HepG2 (cell line): ENCODE data around the gene HMGCS2. TPM values are rescaled to one million over a fixed set of nuclear protein-coding genes. Genes with fewer than 3 reads are reported as not detected.

Source experiments
- CENPBD1 ChIP-seq: sonication (generic); formaldehyde crosslinking; IDR thresholded peaks from 2 replicates; pipeline ENCODE4 v1.8.0; 2022; ENCODE audit warnings: missing genetic modification reagents, low read depth, mild to moderate bottlenecking, borderline replicate concordance
- CERS6 ChIP-seq: sonication (generic); formaldehyde crosslinking; IDR thresholded peaks from 2 replicates; pipeline ENCODE4 v1.5.0; 2020; ENCODE audit warnings: missing genetic modification reagents
- MBD4 ChIP-seq: IDR thresholded peaks from 2 replicates; pipeline ENCODE4 v1.6.1; 2012; ENCODE audit warnings: low read length, inconsistent platforms, borderline replicate concordance
- NFIC ChIP-seq: IDR thresholded peaks from 2 replicates; pipeline ENCODE4 v1.6.1; 2012; ENCODE audit warnings: mild to moderate bottlenecking, low read length, inconsistent platforms
- PHF20 ChIP-seq: sonication (generic); formaldehyde crosslinking; IDR thresholded peaks from 2 replicates; pipeline ENCODE4 v1.5.0; 2020; ENCODE audit warnings: mild to moderate bottlenecking, missing genetic modification reagents
- PPARG ChIP-seq: conservative IDR thresholded peaks from 2 replicates; pipeline ENCODE4 v1.6.1; 2016; ENCODE audit warnings: missing biosample characterization, missing genetic modification reagents
- TARDBP ChIP-seq: sonication (generic); formaldehyde crosslinking; IDR thresholded peaks from 2 replicates; pipeline ENCODE4 v1.8.0; 2022; ENCODE audit warnings: mild to moderate bottlenecking, missing genetic modification reagents
- U2AF1 ChIP-seq: fragments of 200-400 bp; formaldehyde crosslinking; optimal IDR thresholded peaks from 2 replicates; pipeline ENCODE3; 2017; ENCODE audit warnings: mild to moderate bottlenecking, low read depth, low read length
- UBTF ChIP-seq: sonication (generic); formaldehyde crosslinking; IDR thresholded peaks from 2 replicates; pipeline ENCODE4 v1.4.0; 2020; ENCODE audit warnings: mild to moderate bottlenecking, missing genetic modification reagents
- XRCC5 ChIP-seq: fragments of 200-400 bp; formaldehyde crosslinking; optimal IDR thresholded peaks from 2 replicates; pipeline ENCODE3; 2017; ENCODE audit warnings: mild to moderate bottlenecking, low read length
- ZBTB21 ChIP-seq: sonication (generic); formaldehyde crosslinking; IDR thresholded peaks from 2 replicates; pipeline ENCODE4 v1.4.0; 2020; ENCODE audit warnings: missing genetic modification reagents
- ZBTB26 ChIP-seq: IDR thresholded peaks from 2 replicates; pipeline ENCODE4 v1.6.1; 2016; ENCODE audit warnings: missing compliant biosample characterization, missing genetic modification reagents, borderline replicate concordance
- ZFP82 ChIP-seq: sonication (generic); formaldehyde crosslinking; IDR thresholded peaks from 2 replicates; pipeline ENCODE4 v1.5.1; 2020; ENCODE audit warnings: mild to moderate bottlenecking, missing genetic modification reagents, borderline replicate concordance
- ZNF138 ChIP-seq: sonication (generic); formaldehyde crosslinking; IDR thresholded peaks from 2 replicates; pipeline ENCODE4 v1.5.0; 2020; ENCODE audit warnings: mild to moderate bottlenecking, low read depth, missing genetic modification reagents
- ZNF18 ChIP-seq: sonication (generic); formaldehyde crosslinking; IDR thresholded peaks from 2 replicates; pipeline ENCODE4 v1.8.0; 2022; ENCODE audit warnings: mild to moderate bottlenecking, missing genetic modification reagents; ENCODE audit not compliant: insufficient replicate concordance
- ZNF282 ChIP-seq: fragments of 450-650 bp; IDR thresholded peaks from 2 replicates; pipeline ENCODE4 v1.6.1; 2018; ENCODE audit not compliant: partially characterized antibody
- ZNF317 ChIP-seq: sonication (generic); formaldehyde crosslinking; IDR thresholded peaks from 2 replicates; pipeline ENCODE4 v1.5.0; 2020; ENCODE audit warnings: mild to moderate bottlenecking, missing genetic modification reagents
- ZNF546 ChIP-seq: sonication (generic); formaldehyde crosslinking; conservative IDR thresholded peaks from 2 replicates; pipeline ENCODE4 v1.8.1; 2023; ENCODE audit warnings: mild to moderate bottlenecking, missing genetic modification reagents
- ZNF7 ChIP-seq: IDR thresholded peaks from 2 replicates; pipeline ENCODE4 v1.6.1; 2016; ENCODE audit warnings: missing biosample characterization, missing genetic modification reagents
- ZNF713 ChIP-seq: sonication (generic); formaldehyde crosslinking; IDR thresholded peaks from 2 replicates; pipeline ENCODE4 v1.4.0; 2020; ENCODE audit warnings: mild to moderate bottlenecking, missing genetic modification reagents
- ZXDC ChIP-seq: sonication (generic); formaldehyde crosslinking; IDR thresholded peaks from 2 replicates; pipeline ENCODE4 v1.5.0; 2020; ENCODE audit warnings: mild to moderate bottlenecking, missing genetic modification reagents
- polyA plus RNA-seq, 8 experiments: library from polyadenylated mRNA; depleted of rRNA in 3 of 8; stranded (reverse) in 7 of 8; unstranded in 1 of 8; fragments of >200 nt; fragmentation: Illumina TruSeq in 4 of 8; extraction: Trizol in 4 of 8; gene quantifications; 2 replicates each; pipeline versions ENCODE4 v1.2.1 to v1.2.3, GENCODE V29; 2011 to 2016; ENCODE audit warnings: low read depth in 4 of 8, missing spikeins in 1 of 8, mixed read lengths in 1 of 8; ENCODE audit not compliant: insufficient read depth in 1 of 8
- total RNA-seq, 5 experiments: library from RNA; depleted of rRNA; stranded (reverse); fragments of >200 nt; fragmentation: Illumina TruSeq; extraction: Trizol; gene quantifications; 2 replicates each; pipeline ENCODE4 v1.2.3, GENCODE V29; 2016; ENCODE audit warnings: low read depth in 1 of 5

The HMGCS2 gene
- total and polyA plus RNA-seq, 2 of the 13 experiments (the other 11 are each of a cell fraction or from before 2014, with no cell fraction given) = 0.44 to 1.5 TPM

- no peak for TF ChIP-seq CENPBD1 (CRISPR knock-in tag)
- TF ChIP-seq ZBTB21 = no peak
- TF ChIP-seq XRCC5 = no peak
- TF ChIP-seq ZNF7 (CRISPR knock-in tag) = no peak
- TF ChIP-seq UBTF = no peak
- TF ChIP-seq ZNF713 (CRISPR knock-in tag) = no peak
- TF ChIP-seq ZNF546 (CRISPR knock-in tag) = no peak
- TF ChIP-seq TARDBP = no peak
- TF ChIP-seq NFIC = peak; percentile 69
- no peak for TF ChIP-seq ZBTB26 (CRISPR knock-in tag)
- TF ChIP-seq CERS6 (CRISPR knock-in tag) = no peak
- no peak for TF ChIP-seq PHF20 (CRISPR knock-in tag)
- TF ChIP-seq PPARG = 0 out of 2 replicates have a peak, but pooled peaks have one; percentile 18
- no peak for TF ChIP-seq ZNF18 (CRISPR knock-in tag)
- no peak for TF ChIP-seq ZNF317 (CRISPR knock-in tag)
- no peak for TF ChIP-seq U2AF1
- TF ChIP-seq ZFP82 = no peak
- TF ChIP-seq ZNF138 (CRISPR knock-in tag) = no peak
- TF ChIP-seq ZXDC (CRISPR knock-in tag) = no peak
- no peak for TF ChIP-seq ZNF282
- TF ChIP-seq MBD4 = no peak; the same call in 1 of the 2 replicates
Measured at GRCh38 chr1:119816407-119816806, 47.7 kb upstream of the HMGCS2 start (continued).
